Measurements from ENCODE around the gene C9orf85. TPM values are rescaled to one million over a fixed set of nuclear protein-coding genes. Genes with fewer than 3 reads are reported as not detected.
A peak's percentile ranks its signal among the peaks of the same experiment; 100 is the strongest.
"Not testable (repeated sequence)": the region's sequence is repeated elsewhere in the genome, so short reads cannot be mapped to it uniquely, and the experiment has no call there.

C9orf85 gene
- total and polyA plus RNA-seq, 2 donors, result 11.1 to 29.8 TPM

- Histone ChIP-seq H3K4me1 (ENCODE audit: insufficient read depth) (no peaks in the 10 kb centered on the region), H3K36me3 (ENCODE audit: insufficient read depth) (no peaks in the 10 kb centered on the region), H3K27ac (ENCODE audit: low read depth) (no peak overlapping the region), H3K4me3 (ENCODE audit: low read depth, low read length) (no peak overlapping the region)
- no peak for DNase-seq (ENCODE audit: extremely low spot score)
- WGBS, result 89% methylated on average over 4 of the region's 4 CpGs
These were observed 19.8 kb upstream of the C9orf85 start for GRCh38 chr9:71891557-71892189.

DNA sequence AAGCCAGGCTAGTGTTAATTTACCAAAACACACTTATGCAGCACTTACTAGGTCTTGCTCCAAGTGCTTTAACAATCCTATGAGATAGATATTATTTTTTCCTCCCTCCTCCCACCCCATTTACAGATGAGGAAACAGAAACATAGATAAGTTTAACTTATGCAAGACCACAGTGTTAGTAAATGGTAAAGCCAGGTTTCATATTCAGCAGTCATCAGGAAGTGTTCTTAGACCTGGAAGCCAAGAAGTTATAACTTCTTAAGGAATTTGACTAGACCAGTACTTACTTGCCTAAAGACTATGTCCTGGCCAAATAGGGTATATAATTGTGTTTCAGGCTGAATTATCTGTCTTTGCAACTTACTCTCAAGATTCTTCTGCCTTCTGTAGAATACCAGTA, 16.3 kb upstream of the C9orf85 start:
- Histone ChIP-seq H3K36me3 (ENCODE audit: insufficient read depth) (no peaks in the 10 kb centered on the region), H3K4me1 (ENCODE audit: insufficient read depth) (no peaks in the 10 kb centered on the region), H3K27ac (ENCODE audit: low read depth) (no peak overlapping the region), H3K4me3 (ENCODE audit: low read depth, low read length) (no peak overlapping the region)
- no peak for DNase-seq (ENCODE audit: extremely low spot score)

- Histone ChIP-seq H3K4me3 (ENCODE audit: low read depth, low read length) (no peak overlapping the region), H3K27ac (ENCODE audit: low read depth) (no peak overlapping the region), H3K36me3 (ENCODE audit: insufficient read depth) (no peaks in the 10 kb centered on the region), H3K4me1 (ENCODE audit: insufficient read depth) (no peaks in the 10 kb centered on the region)
- DNase-seq (ENCODE audit: extremely low spot score), result no peak
These were observed 15.5 kb upstream of the C9orf85 start for GRCh38 chr9:71895955-71896354.

GRCh38 chr9:71896761-71897160, 14.7 kb upstream of the C9orf85 start:
- Histone ChIP-seq H3K36me3 (ENCODE audit: insufficient read depth) (no peaks in the 10 kb centered on the region), H3K4me1 (ENCODE audit: insufficient read depth) (no peaks in the 10 kb centered on the region), H3K27ac (ENCODE audit: low read depth) (no peak overlapping the region), H3K4me3 (ENCODE audit: low read depth, low read length) (no peak overlapping the region)
- DNase-seq (ENCODE audit: extremely low spot score), result no peak

DNA sequence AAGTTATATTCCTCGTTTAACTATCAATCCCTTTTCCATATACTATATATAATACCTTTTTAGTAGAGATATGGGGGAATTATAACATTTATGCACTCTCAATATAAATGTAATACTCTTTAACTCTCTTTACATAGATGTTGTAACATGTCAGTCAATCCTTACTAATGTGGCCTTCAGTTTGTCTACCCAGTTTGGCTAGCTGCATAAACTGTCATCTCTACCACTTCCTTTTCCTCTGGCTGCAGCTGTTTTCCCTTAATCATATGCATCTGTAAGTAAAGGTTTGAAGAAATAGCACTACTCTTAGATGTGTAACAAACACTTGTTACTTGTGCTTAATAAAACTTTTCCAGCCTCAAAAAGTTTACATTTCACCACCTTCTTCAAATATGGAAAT, 13.9 kb upstream of the C9orf85 start:
- no peak overlapping the region for H3K27ac ChIP-seq (ENCODE audit: low read depth)
- no peak for DNase-seq (ENCODE audit: extremely low spot score)
- H3K4me1 ChIP-seq (ENCODE audit: insufficient read depth), result no peaks in the 10 kb centered on the region
- WGBS, result 77% methylated on average over 1 of the region's 1 CpG
- no peak overlapping the region for H3K4me3 ChIP-seq (ENCODE audit: low read depth, low read length)
- no peaks in the 10 kb centered on the region for H3K36me3 ChIP-seq (ENCODE audit: insufficient read depth)

GRCh38 chr9:71898756-71899155, 12.7 kb upstream of the C9orf85 start:
- not testable (repeated sequence) for DNase-seq (ENCODE audit: extremely low spot score); H3K4me1 ChIP-seq (ENCODE audit: insufficient read depth); H3K27ac ChIP-seq (ENCODE audit: low read depth); H3K36me3 ChIP-seq (ENCODE audit: insufficient read depth); H3K4me3 ChIP-seq (ENCODE audit: low read depth, low read length)
- WGBS, result 97% methylated on average over 6 of the region's 6 CpGs

DNA sequence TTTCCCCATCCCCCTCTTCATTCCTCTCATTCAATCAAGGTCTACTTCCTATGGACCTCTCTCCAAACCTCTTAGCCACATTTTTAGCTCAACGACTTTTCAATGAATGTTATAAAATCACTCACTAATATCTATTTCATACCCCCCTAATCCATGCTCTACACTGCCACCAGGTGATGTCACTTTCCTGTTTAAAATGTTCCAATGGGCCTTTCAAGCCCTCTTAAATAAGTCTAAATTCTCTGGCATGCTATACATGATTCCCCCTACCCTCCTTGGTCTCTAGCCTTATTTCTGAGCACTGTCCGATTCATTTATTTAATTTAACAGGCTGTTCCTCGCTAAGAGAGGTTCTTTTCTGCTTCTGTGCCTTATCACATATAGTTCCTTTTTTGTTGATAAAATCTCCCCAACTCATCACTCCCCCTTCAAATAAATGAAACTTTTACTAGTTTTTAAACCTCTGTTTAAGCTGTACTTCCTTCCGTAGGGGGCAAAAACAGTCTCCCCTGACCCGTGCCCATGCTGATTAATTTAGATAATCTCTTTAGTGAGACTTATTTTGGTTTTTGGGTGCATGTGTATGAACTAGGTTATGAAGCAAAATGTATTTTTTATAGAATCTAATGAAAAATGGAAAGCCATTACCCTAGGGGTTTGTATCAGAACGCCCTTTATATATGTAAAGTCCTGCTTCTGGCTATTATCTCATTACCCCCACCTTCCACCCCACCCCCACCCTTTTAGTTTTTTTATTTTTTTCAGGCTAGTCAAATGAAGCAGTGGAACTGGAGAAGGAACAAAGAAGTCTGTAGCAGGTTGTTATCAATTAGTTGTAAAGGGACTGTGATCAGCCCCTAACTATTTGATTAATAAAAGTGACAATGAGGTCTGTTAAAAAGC, 9.5 kb upstream of the C9orf85 start:
- no peak for DNase-seq (ENCODE audit: extremely low spot score)
- no peak overlapping the region for H3K4me3 ChIP-seq (ENCODE audit: low read depth, low read length)
- H3K4me1 ChIP-seq (ENCODE audit: insufficient read depth), result no peaks in the 10 kb centered on the region
- no peak overlapping the region for H3K27ac ChIP-seq (ENCODE audit: low read depth)
- H3K36me3 ChIP-seq (ENCODE audit: insufficient read depth), result no peaks in the 10 kb centered on the region
- 69% methylated on average over 6 of the region's 6 CpGs for WGBS

GRCh38 chr9:71904076-71904475, 7.4 kb upstream of the C9orf85 start:
- Histone ChIP-seq H3K4me1 (ENCODE audit: insufficient read depth) (no peaks in the 10 kb centered on the region), H3K4me3 (ENCODE audit: low read depth, low read length) (no peak overlapping the region), H3K27ac (ENCODE audit: low read depth) (no peak overlapping the region), H3K36me3 (ENCODE audit: insufficient read depth) (no peaks in the 10 kb centered on the region)
- DNase-seq (ENCODE audit: extremely low spot score), result no peak
- 67% methylated on average over 2 of the region's 2 CpGs for WGBS

DNA sequence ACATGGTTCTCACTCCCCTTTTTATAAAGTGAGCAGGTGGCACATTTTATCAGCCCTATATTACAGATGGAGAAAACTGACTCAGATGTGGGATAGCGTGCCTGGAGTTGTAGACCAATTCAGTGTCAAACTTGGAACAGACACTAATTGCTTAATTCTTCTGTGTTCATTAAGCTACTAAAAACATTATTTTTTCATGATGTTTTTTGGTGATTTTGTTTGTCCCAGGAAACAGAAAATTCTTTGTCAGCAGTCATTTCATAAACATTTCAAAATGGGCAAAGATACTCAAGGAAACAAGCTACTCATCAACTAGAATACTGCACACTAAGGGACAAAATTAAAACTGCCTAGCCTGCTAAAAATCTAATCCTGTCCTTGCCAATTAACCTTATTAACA, 2.6 kb upstream of the C9orf85 start:
- WGBS, result 70% methylated on average over 1 of the region's 1 CpG
- Histone ChIP-seq H3K4me1 (ENCODE audit: insufficient read depth) (no peaks in the 10 kb centered on the region), H3K36me3 (ENCODE audit: insufficient read depth) (no peaks in the 10 kb centered on the region), H3K27ac (ENCODE audit: low read depth) (no peak overlapping the region), H3K4me3 (ENCODE audit: low read depth, low read length) (no peak overlapping the region)
- DNase-seq (ENCODE audit: extremely low spot score), result no peak

DNA sequence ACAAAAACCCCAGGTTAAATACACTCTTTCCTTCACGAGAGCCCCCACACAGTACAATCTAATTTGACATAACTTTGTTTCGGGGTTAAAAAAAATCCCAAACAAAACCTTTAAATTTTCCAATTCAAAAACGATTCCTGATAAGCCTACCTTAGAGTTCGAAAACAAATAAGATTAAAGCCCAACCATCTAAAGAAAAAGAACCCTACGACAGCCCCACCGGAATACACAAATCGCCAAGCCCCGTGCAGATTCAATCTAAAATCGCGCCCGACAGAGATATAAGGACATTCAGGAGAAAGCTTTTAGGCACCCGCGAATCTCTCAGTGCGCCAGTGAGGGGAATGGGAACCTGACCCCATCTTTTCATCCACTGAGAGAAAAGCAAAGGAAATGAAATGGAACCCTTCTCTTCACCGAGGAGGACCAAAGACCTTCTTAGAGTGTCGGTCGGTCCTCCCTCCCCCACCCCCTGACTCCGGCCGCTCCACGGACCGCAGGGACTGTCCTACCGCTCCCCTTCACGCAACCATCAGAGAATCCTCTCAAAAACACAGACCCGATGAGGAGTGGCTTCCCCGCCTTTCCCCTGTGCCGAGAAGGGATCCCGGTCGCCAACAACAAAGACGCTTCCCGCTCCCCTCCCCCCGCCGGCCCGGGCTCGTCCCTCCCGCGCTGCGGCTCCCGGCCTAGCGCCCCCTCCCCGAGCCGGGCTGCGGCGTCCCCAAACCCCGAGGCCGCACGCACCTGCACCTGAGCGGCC, 1.4 kb upstream of the C9orf85 start:
- no peak for DNase-seq (ENCODE audit: extremely low spot score)
- Histone ChIP-seq H3K27ac (ENCODE audit: low read depth) (peak overlapping the region; percentile 91), H3K4me1 (ENCODE audit: insufficient read depth) (no peaks in the 10 kb centered on the region), H3K4me3 (ENCODE audit: low read depth, low read length) (peak overlapping the region; percentile 96), H3K36me3 (ENCODE audit: insufficient read depth) (no peaks in the 10 kb centered on the region)
- under 1% methylated on average over 47 of the region's 47 CpGs for WGBS

DNA sequence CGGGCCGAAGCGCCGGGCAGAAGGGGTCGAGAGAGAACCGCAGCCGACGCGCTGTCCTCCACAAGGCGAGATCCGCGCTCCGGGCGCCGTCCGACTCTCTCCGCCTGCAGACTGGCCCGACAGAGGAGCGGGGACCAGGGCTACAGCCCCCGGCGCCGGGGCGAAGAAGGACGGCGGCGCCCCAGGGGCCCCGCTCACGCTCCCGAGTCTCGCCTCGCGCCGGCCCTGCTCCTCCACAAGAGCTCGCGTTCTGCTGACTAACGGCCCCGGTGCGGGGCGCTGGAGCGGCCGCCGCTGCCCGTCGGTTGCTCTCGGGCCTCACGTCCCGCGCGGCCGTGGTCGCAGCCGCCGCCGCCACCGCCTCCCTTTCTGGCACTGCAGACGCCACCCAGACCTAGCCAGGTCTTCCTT, 784 bp upstream of the C9orf85 start:
- no peaks in the 10 kb centered on the region for H3K4me1 ChIP-seq (ENCODE audit: insufficient read depth)
- H3K36me3 ChIP-seq (ENCODE audit: insufficient read depth), result no peaks in the 10 kb centered on the region
- WGBS, result under 1% methylated on average over 56 of the region's 56 CpGs
- peak overlapping the region; percentile 96 for H3K4me3 ChIP-seq (ENCODE audit: low read depth, low read length)
- no peak for DNase-seq (ENCODE audit: extremely low spot score)
- peak overlapping the region; percentile 91 for H3K27ac ChIP-seq (ENCODE audit: low read depth)

GRCh38 chr9:71911908-71912335, 483 bp downstream of the C9orf85 start:
- H3K27ac ChIP-seq (ENCODE audit: low read depth), result peak overlapping the region; percentile 66
- WGBS, result under 1% methylated on average over 9 of the region's 9 CpGs
- H3K4me1 ChIP-seq (ENCODE audit: insufficient read depth), result no peaks in the 10 kb centered on the region
- no peak for DNase-seq (ENCODE audit: extremely low spot score)
- peak overlapping the region; percentile 50 for H3K4me3 ChIP-seq (ENCODE audit: low read depth, low read length)
- H3K36me3 ChIP-seq (ENCODE audit: insufficient read depth), result no peaks in the 10 kb centered on the region

GRCh38 chr9:71915495-71915894, 4.1 kb downstream of the C9orf85 start:
- Histone ChIP-seq H3K27ac (ENCODE audit: low read depth) (no peak overlapping the region), H3K4me1 (ENCODE audit: insufficient read depth) (no peaks in the 10 kb centered on the region)
- no peak for DNase-seq (ENCODE audit: extremely low spot score)

More at GRCh38 chr9:71915495-71915894, 4.1 kb downstream of the C9orf85 start:
- H3K4me3 ChIP-seq (ENCODE audit: low read depth, low read length), result no peak overlapping the region
- no peaks in the 10 kb centered on the region for H3K36me3 ChIP-seq (ENCODE audit: insufficient read depth)
